Skeletal muscle satellite cell (primary cell): ENCODE data around the gene KCNIP4.

Experiments used
- H3K27me3 ChIP-seq: 2 replicates; pipeline ENCODE4 v1.7.0; 2013; ENCODE audit warnings: low read length; ENCODE audit not compliant: control insufficient read depth, insufficient read depth
- H3K36me3 ChIP-seq: 2 replicates; pipeline ENCODE4 v1.7.0; 2013; ENCODE audit warnings: mild to moderate bottlenecking, control low read depth, low read length; ENCODE audit not compliant: insufficient read depth
- H3K4me1 ChIP-seq: 2 replicates; pipeline ENCODE4 v1.7.0; 2013; ENCODE audit warnings: low read length; ENCODE audit not compliant: control insufficient read depth, insufficient read depth
- H3K4me2 ChIP-seq: 2 replicates; pipeline ENCODE4 v1.7.0; 2013; ENCODE audit warnings: mild to moderate bottlenecking, low read length
- H3K4me3 ChIP-seq: 2 replicates; pipeline ENCODE4 v1.7.0; 2013; ENCODE audit warnings: low read length
- H3K9ac ChIP-seq: 2 replicates; pipeline ENCODE4 v1.7.0; 2013; ENCODE audit warnings: mild to moderate bottlenecking, low read depth, low read length, moderate library complexity
- H3K9me3 ChIP-seq: replicated peaks from 2 replicates; pipeline ENCODE4 v1.7.0; 2013; ENCODE audit warnings: mild to moderate bottlenecking, control low read depth, low read length

The KCNIP4 gene

GRCh38 chr4:21476757-21477156, 471.8 kb downstream of the KCNIP4 start:
- Histone ChIP-seq H3K4me3 (no peak overlapping the region), H3K4me1 (no peaks in the 10 kb centered on the region), H3K4me2 (no peak overlapping the region), H3K9me3 (no peaks in the 10 kb centered on the region), H3K27me3 (no peaks in the 10 kb centered on the region), H3K9ac (no peak overlapping the region), H3K36me3 (no peaks in the 10 kb centered on the region)

GRCh38 chr4:21474195-21474594, 474.4 kb downstream of the KCNIP4 start:
- H3K27me3 ChIP-seq: no peaks in the 10 kb centered on the region
- no peaks in the 10 kb centered on the region for H3K9me3 ChIP-seq
- peaks cover 8% of the 10 kb centered on the region for H3K4me1 ChIP-seq
- H3K4me2 ChIP-seq: no peak overlapping the region
- no peak overlapping the region for H3K9ac ChIP-seq
- no peaks in the 10 kb centered on the region for H3K36me3 ChIP-seq
- H3K4me3 ChIP-seq: no peak overlapping the region

- Histone ChIP-seq H3K36me3 (no peaks in the 10 kb centered on the region), H3K4me3 (no peak overlapping the region), H3K9ac (no peak overlapping the region), H3K27me3 (no peaks in the 10 kb centered on the region), H3K9me3 (no peaks in the 10 kb centered on the region), H3K4me2 (no peak overlapping the region), H3K4me1 (peaks cover 8% of the 10 kb centered on the region)
Observed at GRCh38 chr4:21470535-21470934, 478.0 kb downstream of the KCNIP4 start.

- no peaks in the 10 kb centered on the region for H3K9me3 ChIP-seq
- no peak overlapping the region for H3K4me3 ChIP-seq
- no peak overlapping the region for H3K4me2 ChIP-seq
- H3K27me3 ChIP-seq: no peaks in the 10 kb centered on the region
- H3K4me1 ChIP-seq: peaks cover 8% of the 10 kb centered on the region
- H3K9ac ChIP-seq: no peak overlapping the region
- H3K36me3 ChIP-seq: no peaks in the 10 kb centered on the region
Observed at GRCh38 chr4:21469438-21470300, 478.9 kb downstream of the KCNIP4 start.

- Histone ChIP-seq H3K27me3 (no peaks in the 10 kb centered on the region), H3K9me3 (no peaks in the 10 kb centered on the region), H3K9ac (no peak overlapping the region), H3K4me2 (no peak overlapping the region), H3K4me3 (no peak overlapping the region), H3K36me3 (no peaks in the 10 kb centered on the region), H3K4me1 (peaks cover 8% of the 10 kb centered on the region)
Observed at GRCh38 chr4:21467551-21467950, 481.0 kb downstream of the KCNIP4 start.

GRCh38 chr4:21457086-21457840, 491.3 kb downstream of the KCNIP4 start:
- Histone ChIP-seq H3K4me2 (no peak overlapping the region), H3K9me3 (no peaks in the 10 kb centered on the region), H3K4me1 (no peaks in the 10 kb centered on the region), H3K27me3 (no peaks in the 10 kb centered on the region), H3K9ac (no peak overlapping the region), H3K36me3 (no peaks in the 10 kb centered on the region), H3K4me3 (no peak overlapping the region)

GRCh38 chr4:21454831-21455230, 493.7 kb downstream of the KCNIP4 start:
- Histone ChIP-seq H3K27me3 (no peaks in the 10 kb centered on the region), H3K9me3 (no peaks in the 10 kb centered on the region), H3K4me2 (no peak overlapping the region), H3K9ac (no peak overlapping the region), H3K36me3 (no peaks in the 10 kb centered on the region), H3K4me1 (no peaks in the 10 kb centered on the region), H3K4me3 (no peak overlapping the region)

GRCh38 chr4:21454201-21454600, 494.4 kb downstream of the KCNIP4 start:
- H3K4me2 ChIP-seq: no peak overlapping the region
- H3K9ac ChIP-seq: no peak overlapping the region
- H3K9me3 ChIP-seq: no peaks in the 10 kb centered on the region
- H3K27me3 ChIP-seq: no peaks in the 10 kb centered on the region
- no peak overlapping the region for H3K4me3 ChIP-seq
- no peaks in the 10 kb centered on the region for H3K36me3 ChIP-seq
- H3K4me1 ChIP-seq: no peaks in the 10 kb centered on the region

GRCh38 chr4:21452931-21453330, 495.6 kb downstream of the KCNIP4 start:
- Histone ChIP-seq H3K36me3 (no peaks in the 10 kb centered on the region), H3K4me1 (no peaks in the 10 kb centered on the region), H3K9me3 (no peaks in the 10 kb centered on the region), H3K9ac (no peak overlapping the region), H3K4me3 (no peak overlapping the region), H3K27me3 (no peaks in the 10 kb centered on the region), H3K4me2 (no peak overlapping the region)

- no peak overlapping the region for H3K4me3 ChIP-seq
- no peaks in the 10 kb centered on the region for H3K27me3 ChIP-seq
- no peak overlapping the region for H3K4me2 ChIP-seq
- H3K9ac ChIP-seq: no peak overlapping the region
- H3K4me1 ChIP-seq: no peaks in the 10 kb centered on the region
- H3K36me3 ChIP-seq: no peaks in the 10 kb centered on the region
- H3K9me3 ChIP-seq: no peaks in the 10 kb centered on the region
Observed at GRCh38 chr4:21451032-21451431, 497.5 kb downstream of the KCNIP4 start.

- no peaks in the 10 kb centered on the region for H3K27me3 ChIP-seq
- no peaks in the 10 kb centered on the region for H3K4me1 ChIP-seq
- no peak overlapping the region for H3K4me3 ChIP-seq
- H3K9me3 ChIP-seq: no peaks in the 10 kb centered on the region
- H3K9ac ChIP-seq: no peak overlapping the region
- H3K4me2 ChIP-seq: no peak overlapping the region
- H3K36me3 ChIP-seq: no peaks in the 10 kb centered on the region
Observed at GRCh38 chr4:21450331-21450730, 498.2 kb downstream of the KCNIP4 start.
